ENCODE results near the gene IGSF9. TPM values are rescaled to one million over a fixed set of nuclear protein-coding genes. Genes with fewer than 3 reads are reported as not detected.

IGSF9 gene
- total RNA-seq, 1 donor from 2014 or later = 0.25 TPM

GRCh38 chr1:159951551-159951950 lies 6.1 kb upstream of the IGSF9 start:
- TF ChIP-seq, protein P1, sequence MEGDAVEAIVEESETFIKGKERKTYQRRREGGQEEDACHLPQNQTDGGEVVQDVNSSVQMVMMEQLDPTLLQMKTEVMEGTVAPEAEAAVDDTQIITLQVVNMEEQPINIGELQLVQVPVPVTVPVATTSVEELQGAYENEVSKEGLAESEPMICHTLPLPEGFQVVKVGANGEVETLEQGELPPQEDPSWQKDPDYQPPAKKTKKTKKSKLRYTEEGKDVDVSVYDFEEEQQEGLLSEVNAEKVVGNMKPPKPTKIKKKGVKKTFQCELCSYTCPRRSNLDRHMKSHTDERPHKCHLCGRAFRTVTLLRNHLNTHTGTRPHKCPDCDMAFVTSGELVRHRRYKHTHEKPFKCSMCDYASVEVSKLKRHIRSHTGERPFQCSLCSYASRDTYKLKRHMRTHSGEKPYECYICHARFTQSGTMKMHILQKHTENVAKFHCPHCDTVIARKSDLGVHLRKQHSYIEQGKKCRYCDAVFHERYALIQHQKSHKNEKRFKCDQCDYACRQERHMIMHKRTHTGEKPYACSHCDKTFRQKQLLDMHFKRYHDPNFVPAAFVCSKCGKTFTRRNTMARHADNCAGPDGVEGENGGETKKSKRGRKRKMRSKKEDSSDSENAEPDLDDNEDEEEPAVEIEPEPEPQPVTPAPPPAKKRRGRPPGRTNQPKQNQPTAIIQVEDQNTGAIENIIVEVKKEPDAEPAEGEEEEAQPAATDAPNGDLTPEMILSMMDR (IDR thresholded peaks at IDR 0.05; ENCODE audit: borderline replicate concordance) = no peak

GRCh38 chr1:159951016-159951415 lies 5.6 kb upstream of the IGSF9 start:
- intact Hi-C loops (cut with micrococcal nuclease) = no loop called here
- DNase-seq = no peak
- peaks cover 4% of the 10 kb centered on the region for H3K4me1 ChIP-seq
- TF ChIP-seq, protein P1 (IDR thresholded peaks at IDR 0.05; ENCODE audit: borderline replicate concordance) = no peak
- no peak overlapping the region for H3K27ac ChIP-seq (replicated peaks)
- no peaks in the 10 kb centered on the region for H3K9me3 ChIP-seq (replicated peaks)
- no peak overlapping the region for H3K4me3 ChIP-seq
- peaks cover 30% of the 10 kb centered on the region for H3K27me3 ChIP-seq (ENCODE audit: low read depth)
- H3K36me3 ChIP-seq = no peaks in the 10 kb centered on the region

More at GRCh38 chr1:159951551-159951950, 6.1 kb upstream of the IGSF9 start:
- no peaks in the 10 kb centered on the region for H3K4me1 ChIP-seq
- H3K36me3 ChIP-seq = no peaks in the 10 kb centered on the region
- peaks cover 30% of the 10 kb centered on the region for H3K27me3 ChIP-seq (ENCODE audit: low read depth)
- H3K9me3 ChIP-seq (replicated peaks) = no peaks in the 10 kb centered on the region
- no peak for DNase-seq
- H3K27ac ChIP-seq (replicated peaks) = no peak overlapping the region
- intact Hi-C loops (cut with micrococcal nuclease) = no loop called here
- no peak overlapping the region for H3K4me3 ChIP-seq

DNA sequence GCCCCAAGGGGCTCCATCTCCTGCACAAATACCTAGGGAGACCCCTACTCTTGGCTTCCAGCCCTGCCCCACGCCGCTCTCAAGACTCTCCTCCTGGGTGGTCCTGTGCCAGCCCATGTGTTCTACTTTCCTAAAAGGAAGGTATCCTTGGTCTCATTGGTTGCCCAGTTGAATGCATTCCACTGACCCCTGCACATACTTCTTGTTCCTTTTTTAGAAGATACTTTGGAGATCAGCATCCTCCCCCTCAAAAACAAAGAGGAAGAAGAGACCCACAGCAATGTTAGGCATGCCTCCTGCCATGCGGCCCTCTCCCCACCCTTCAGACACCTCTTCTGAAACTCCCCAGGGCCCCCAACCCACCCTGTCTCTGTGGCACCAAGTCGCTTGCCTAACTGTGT lies 4.6 kb upstream of the IGSF9 start:
- Histone ChIP-seq H3K9me3 (replicated peaks) (no peaks in the 10 kb centered on the region), H3K27ac (replicated peaks) (no peak overlapping the region), H3K4me3 (no peak overlapping the region), H3K27me3 (ENCODE audit: low read depth) (peaks cover 31% of the 10 kb centered on the region), H3K36me3 (no peaks in the 10 kb centered on the region), H3K4me1 (peaks cover 14% of the 10 kb centered on the region)
- TF ChIP-seq, protein P1 (IDR thresholded peaks at IDR 0.05; ENCODE audit: borderline replicate concordance) = no peak
- intact Hi-C loops (cut with micrococcal nuclease) = loop anchor here (5.0 to 10.0 kb wide), 2 partner anchors 57 to 155 kb away; no protein-coding TSS in a partner anchor
- DNase-seq = no peak

- H3K9me3 ChIP-seq (replicated peaks) = no peaks in the 10 kb centered on the region
- DNase-seq = no peak
- H3K27me3 ChIP-seq (ENCODE audit: low read depth) = peaks cover 38% of the 10 kb centered on the region
- peaks cover 18% of the 10 kb centered on the region for H3K4me1 ChIP-seq
- H3K36me3 ChIP-seq = no peaks in the 10 kb centered on the region
- no peak overlapping the region for H3K27ac ChIP-seq (replicated peaks)
- intact Hi-C loops (cut with micrococcal nuclease) = loop anchor here (5.0 to 10.0 kb wide), 2 partner anchors 58 to 154 kb away; no protein-coding TSS in a partner anchor
- H3K4me3 ChIP-seq = no peak overlapping the region
- TF ChIP-seq, protein P1 (IDR thresholded peaks at IDR 0.05; ENCODE audit: borderline replicate concordance) = no peak
Observed at GRCh38 chr1:159949123-159949522, 3.7 kb upstream of the IGSF9 start.

- H3K27me3 ChIP-seq (ENCODE audit: low read depth) = peaks cover 37% of the 10 kb centered on the region
- DNase-seq = no peak
- intact Hi-C loops (cut with micrococcal nuclease) = loop anchor here (5.0 to 10.0 kb wide), 2 partner anchors 59 to 153 kb away; no protein-coding TSS in a partner anchor
- H3K36me3 ChIP-seq = no peaks in the 10 kb centered on the region
- H3K27ac ChIP-seq (replicated peaks) = no peak overlapping the region
- H3K4me3 ChIP-seq = no peak overlapping the region
- peaks cover 18% of the 10 kb centered on the region for H3K4me1 ChIP-seq
- TF ChIP-seq, protein P1 (IDR thresholded peaks at IDR 0.05; ENCODE audit: borderline replicate concordance) = no peak
- H3K9me3 ChIP-seq (replicated peaks) = no peaks in the 10 kb centered on the region
Observed at GRCh38 chr1:159947942-159948341, 2.5 kb upstream of the IGSF9 start.
